ENCODE data around the gene LRRK2. TPM values are rescaled to one million over a fixed set of nuclear protein-coding genes. Genes with fewer than 3 reads are reported as not detected.

LRRK2 gene
- polyA plus RNA-seq, 3 donors: 4.4 to 10.0 (median 5.1) TPM

DNA sequence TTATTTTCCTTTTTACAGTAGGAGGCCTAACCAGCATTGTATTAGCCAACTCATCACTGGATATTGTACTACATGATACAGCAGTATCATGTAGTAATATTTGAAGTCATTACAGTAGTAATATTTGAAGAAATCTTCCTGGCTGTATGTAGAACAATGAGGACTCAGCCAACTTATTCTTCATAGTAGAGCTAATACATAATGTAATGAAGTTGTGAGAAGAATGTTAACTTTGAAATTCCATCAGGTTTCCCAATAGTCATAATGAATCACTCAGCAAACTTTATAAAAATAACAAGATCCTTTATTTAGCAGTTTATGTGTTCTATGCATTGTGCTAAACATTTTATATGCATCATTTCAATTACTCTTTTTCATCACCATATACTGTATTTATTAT lies 61.8 kb downstream of the LRRK2 start:
- no peak overlapping the region for H3K27ac ChIP-seq (ENCODE audit: low read depth, low read length)

DNA sequence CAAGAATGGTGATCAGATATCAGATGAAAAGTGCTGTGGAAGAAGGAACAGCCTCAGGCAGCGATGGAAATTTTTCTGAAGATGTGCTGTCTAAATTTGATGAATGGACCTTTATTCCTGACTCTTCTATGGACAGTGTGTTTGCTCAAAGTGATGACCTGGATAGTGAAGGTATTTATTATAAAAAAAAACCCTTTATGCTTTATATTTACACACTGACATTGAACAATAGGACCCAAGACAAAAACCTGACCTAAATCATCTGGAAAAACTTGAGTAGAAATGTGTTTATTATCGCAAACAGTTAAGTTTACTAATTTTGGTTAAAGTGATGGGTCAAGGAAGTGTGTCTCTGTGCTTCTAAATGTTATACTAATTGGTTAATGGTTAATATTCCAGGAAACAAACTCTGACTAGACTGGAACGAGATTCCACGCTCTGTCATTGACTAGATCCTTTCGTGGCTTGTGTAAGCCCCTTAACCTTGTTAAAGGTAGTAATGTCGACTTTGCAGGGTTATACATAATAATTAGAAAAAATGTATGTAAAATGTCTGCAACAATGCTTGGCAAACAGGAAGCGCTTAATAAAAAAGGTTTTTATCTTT lies 62.7 kb downstream of the LRRK2 start:
- no peak overlapping the region for H3K27ac ChIP-seq (ENCODE audit: low read depth, low read length)
- 84 to 91% (median 87%) methylated on average over 7 of the region's 7 CpGs for WGBS, 3 donors

DNA sequence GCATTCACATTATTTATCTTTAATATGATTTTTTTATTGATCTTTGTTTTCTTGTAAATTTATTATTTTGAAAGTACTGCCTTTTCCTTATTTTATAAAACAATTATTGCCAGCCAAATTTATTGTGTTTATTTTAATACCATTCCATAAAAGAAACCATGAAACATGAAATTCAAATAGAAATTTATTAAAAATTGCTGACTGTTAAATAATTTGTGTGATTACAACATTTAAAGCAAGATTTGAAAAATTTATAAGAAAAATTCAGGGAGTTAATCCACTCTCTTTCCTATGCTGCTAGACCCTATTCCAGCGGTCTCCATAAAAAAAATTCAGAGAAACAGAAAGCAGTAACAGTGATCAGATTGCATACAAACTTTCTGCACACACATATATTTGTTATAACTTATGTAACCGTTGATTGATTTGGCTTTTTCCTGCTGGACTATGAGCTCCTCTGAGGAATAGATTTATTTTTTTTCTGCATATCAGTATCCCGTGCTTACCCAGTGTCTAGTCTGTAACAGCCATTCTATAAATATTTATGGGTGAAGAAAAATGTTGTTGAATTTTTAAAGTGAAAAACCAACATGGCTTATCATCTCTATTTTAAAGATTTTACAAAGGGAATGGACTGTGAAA lies 68.1 kb downstream of the LRRK2 start:
- 52 to 83% (median 80%) methylated on average over 3 of the region's 3 CpGs for WGBS, 3 donors

DNA sequence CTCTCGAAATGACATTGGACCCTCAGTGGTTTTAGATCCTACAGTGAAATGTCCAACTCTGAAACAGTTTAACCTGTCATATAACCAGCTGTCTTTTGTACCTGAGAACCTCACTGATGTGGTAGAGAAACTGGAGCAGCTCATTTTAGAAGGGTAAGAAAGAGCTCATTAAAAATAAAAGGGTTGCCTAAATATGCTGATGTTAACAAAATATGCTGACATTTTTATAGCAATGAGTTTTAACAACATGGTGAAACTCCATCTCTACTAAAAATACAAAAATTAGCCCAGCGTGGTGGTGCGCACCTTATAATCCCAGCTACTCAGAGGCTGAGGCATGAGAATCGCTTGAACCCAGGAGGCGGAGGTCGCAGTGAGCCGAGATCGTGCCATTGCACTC lies 73.5 kb downstream of the LRRK2 start:
- 96 to 98% (median 96%) methylated on average over 8 of the region's 8 CpGs for WGBS, 3 donors
- H3K27ac ChIP-seq (ENCODE audit: low read depth, low read length): no peak overlapping the region

More for the DNA sequence above, 68.1 kb downstream of the LRRK2 start:
- H3K27ac ChIP-seq (ENCODE audit: low read depth, low read length): no peak overlapping the region

DNA sequence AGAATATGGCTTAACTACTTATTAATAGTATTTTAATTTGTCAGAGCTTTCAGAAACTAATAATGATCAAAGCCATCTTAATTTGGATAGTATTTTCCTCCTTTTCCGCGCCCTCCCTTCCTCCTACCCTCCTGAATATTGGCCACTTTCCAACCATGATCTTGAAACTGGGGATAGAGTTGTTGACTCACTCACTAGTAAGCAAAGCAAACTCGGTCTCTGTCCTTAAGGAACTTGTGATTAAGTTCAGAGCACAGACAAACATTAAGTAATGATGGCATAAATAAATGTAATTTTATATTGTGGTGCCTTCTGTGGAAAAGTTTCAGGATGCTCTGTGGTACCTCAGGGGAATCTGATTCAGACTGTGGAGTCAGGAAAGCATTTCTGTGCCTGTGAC lies 75.7 kb downstream of the LRRK2 start:
- WGBS, 3 donors: 73 to 77% (median 77%) methylated on average over 3 of the region's 3 CpGs
- H3K27ac ChIP-seq (ENCODE audit: low read depth, low read length): no peak overlapping the region

DNA sequence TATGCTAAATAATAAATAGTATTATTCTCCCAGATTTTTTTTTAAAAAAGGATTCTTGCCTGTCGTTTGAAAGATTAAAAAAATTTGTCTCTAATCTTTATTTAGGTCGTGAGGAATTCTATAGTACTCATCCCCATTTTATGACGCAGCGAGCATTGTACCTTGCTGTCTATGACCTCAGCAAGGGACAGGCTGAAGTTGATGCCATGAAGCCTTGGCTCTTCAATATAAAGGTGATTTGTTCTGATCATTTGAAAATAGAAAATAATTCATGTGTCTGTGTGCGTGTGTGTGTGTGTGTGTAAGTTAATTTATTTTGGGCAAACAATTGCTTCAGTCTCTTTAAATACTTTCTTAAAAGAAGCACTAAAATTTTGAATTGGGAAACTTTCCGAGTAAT lies 84.2 kb downstream of the LRRK2 start:
- 77 to 84% (median 80%) methylated on average over 6 of the region's 6 CpGs for WGBS, 3 donors
- H3K27ac ChIP-seq (ENCODE audit: low read depth, low read length): no peak overlapping the region

DNA sequence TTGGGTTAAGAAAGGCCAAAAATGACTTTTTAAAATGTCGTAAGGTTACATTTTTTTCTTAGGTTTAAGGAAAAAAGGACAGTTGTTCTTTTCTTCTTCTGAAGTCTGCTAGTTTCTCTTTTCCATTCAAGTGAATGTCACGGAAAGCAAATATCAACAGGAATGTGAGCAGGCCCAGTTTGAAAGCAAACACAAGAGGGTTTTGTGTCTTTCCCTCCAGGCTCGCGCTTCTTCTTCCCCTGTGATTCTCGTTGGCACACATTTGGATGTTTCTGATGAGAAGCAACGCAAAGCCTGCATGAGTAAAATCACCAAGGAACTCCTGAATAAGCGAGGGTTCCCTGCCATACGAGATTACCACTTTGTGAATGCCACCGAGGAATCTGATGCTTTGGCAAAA lies 85.4 kb downstream of the LRRK2 start:
- H3K27ac ChIP-seq (ENCODE audit: low read depth, low read length): no peak overlapping the region
- WGBS, 3 donors: 81 to 95% (median 84%) methylated on average over 9 of the region's 9 CpGs

DNA sequence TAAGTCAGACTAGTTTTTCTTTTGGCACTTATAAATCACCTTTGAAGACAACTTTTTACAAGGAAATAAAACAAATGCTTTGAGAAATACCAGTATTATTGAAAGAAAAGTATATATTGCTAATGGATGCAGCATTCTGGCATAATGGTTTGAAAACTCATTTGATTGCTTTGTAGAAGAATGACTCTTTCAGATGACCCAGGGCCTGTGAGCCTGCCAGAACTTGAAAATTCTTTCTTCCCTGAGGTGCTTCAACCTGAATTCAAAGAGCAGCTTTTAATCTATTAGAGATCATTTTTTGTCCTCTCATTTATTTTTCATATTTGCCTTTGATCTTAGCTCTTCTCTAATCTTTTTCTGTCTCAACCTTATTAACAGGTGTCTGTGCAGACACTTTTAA lies 87.4 kb downstream of the LRRK2 start:
- H3K27ac ChIP-seq (ENCODE audit: low read depth, low read length): no peak overlapping the region

DNA sequence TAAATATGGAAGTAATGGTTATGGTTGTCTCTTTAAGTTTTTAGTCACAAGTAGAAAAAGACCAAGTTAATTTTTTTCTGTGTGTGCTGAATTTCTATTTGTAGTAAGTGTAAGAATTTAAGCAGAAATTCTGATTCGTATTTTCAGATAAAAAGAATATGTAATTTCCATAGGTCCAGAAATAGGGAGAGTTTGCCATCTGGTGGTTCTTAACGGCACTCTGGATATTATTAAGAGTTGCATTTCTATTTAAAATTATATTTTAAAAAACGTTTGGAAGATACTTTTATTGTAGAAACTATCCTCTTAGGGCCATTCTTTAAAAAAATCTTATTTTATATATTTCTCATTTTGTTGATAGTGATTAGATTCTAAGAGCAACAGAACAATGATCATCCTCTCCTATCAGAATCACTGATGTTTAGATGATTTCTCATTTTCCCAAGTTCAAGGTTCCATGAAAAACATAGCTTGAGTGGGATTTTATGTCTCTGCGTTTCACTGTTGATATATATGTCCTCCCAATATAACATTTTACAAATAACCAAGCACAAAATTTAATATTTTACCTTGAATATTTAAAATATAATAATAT lies 88.3 kb downstream of the LRRK2 start:
- H3K27ac ChIP-seq (ENCODE audit: low read depth, low read length): no peak overlapping the region
- WGBS, 3 donors: 34 to 45% (median 35%) methylated on average over 4 of the region's 4 CpGs

DNA sequence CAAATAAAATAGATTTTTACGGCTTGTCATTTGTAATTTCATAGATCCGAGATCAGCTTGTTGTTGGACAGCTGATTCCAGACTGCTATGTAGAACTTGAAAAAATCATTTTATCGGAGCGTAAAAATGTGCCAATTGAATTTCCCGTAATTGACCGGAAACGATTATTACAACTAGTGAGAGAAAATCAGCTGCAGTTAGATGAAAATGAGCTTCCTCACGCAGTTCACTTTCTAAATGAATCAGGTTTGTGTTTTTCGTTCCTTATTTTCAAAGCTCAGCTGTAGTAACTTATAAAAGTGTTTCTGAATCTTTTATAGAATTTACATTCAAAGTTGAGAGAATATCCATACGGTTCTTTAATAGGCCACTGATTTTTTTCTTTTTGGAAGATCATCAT lies 89.1 kb downstream of the LRRK2 start:
- no peak overlapping the region for H3K27ac ChIP-seq (ENCODE audit: low read depth, low read length)
- 86 to 95% (median 90%) methylated on average over 10 of the region's 10 CpGs for WGBS, 3 donors

DNA sequence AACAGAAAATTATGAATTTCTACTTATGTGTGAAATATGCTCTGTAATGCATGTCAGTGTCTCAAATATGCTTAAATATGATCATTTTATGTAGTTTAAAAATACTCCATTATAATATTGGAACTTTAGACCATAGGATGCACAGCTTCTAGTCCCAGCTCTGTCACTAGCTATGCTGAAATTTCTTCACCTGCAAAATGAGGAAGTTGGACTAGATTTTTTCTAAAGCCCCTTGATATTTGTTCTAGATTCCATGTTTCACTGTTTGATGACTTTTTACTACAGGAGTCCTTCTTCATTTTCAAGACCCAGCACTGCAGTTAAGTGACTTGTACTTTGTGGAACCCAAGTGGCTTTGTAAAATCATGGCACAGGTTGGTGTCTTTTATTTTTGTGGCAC lies 90.1 kb downstream of the LRRK2 start:
- H3K27ac ChIP-seq (ENCODE audit: low read depth, low read length): no peak overlapping the region

DNA sequence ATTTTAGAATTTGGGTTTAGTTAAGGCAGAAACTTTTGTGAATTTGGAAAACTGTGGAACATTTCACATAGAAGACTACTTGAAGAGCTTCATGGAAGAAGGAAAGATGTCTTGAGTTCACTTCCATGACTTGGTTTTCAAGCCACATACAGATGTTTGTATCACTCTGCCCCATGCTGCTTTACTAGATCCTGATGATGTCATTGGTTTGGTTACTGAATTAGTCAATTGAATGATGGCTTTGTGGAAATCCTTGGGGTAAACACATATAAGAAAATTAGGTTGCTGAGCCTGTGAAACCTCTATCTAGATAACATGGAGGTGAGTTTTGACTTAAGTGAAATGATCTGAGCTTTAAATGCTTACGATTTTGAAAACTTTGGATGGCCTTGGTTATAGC lies 90.6 kb downstream of the LRRK2 start:
- 83 to 97% (median 91%) methylated on average over 1 of the region's 1 CpG for WGBS, 3 donors
- H3K27ac ChIP-seq (ENCODE audit: low read depth, low read length): no peak overlapping the region

DNA sequence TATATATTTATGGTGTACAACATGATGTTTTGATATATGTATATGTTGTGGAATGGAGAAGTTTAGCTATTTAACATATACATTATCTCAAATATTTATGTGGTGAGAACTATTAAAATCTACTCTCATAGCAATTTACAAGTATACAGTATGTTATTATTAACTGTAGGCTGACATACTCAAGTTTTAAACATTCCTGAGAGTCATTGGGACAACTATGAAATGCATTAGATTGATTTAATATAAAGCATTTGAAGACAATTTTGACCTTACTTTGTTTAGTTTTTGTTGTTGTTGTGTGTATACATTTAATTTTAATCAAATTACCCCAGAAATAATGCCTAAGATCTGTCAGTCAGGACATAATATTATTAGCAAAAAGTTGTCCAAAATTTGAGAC lies 99.5 kb downstream of the LRRK2 start:
- H3K27ac ChIP-seq (ENCODE audit: low read depth, low read length): no peak overlapping the region

DNA sequence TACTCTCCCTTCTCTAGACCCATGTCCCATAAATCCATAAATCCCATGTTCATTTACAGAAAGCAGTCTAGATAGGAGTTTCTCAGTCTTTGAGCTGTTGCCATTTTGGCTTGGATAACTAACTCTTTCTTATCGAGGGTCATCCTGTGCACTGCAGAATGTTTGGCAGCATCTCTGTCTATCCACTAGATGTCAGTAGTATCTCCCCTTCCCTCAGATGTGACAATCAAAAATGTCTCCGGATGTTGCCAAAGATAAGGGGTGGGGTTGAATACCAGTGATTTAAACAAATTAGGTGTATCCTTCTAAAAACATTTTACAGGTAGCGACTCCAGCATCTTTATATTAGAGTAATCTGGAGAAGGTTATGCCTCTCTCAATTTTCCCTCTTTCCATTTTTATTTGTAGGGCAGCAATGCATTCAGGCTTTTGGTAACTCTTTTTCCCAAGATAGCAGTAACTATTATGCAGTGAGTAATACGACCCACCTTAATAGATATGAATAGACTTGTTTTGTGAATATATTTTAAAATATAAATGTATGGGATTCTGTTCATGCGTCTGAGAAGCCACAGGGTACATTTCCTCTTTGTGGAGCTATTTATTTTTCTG lies 100.7 kb downstream of the LRRK2 start:
- WGBS, 3 donors: 60 to 71% (median 68%) methylated on average over 5 of the region's 5 CpGs
- H3K27ac ChIP-seq (ENCODE audit: low read depth, low read length): no peak overlapping the region

DNA sequence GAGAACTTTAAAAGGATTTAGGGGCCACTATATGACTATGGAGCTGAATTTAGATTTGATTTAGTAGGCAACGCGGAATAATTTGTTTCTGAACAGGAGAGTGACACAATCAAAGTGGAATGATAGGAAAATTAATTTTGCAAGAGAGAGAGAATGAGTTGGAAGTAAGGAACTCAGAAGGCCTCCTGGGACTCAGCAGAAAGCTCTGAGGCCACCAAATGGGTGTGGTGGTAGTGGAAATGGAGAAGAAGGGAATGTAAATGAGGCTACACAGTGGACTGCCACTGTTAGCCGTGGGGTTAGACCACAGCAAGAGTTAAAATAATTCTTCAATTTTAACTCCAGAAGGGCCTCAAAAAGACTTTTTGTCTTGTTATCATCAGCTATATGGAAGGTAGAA lies 102.7 kb downstream of the LRRK2 start:
- no peak overlapping the region for H3K27ac ChIP-seq (ENCODE audit: low read depth, low read length)
- 88 to 97% (median 94%) methylated on average over 3 of the region's 3 CpGs for WGBS, 3 donors

DNA sequence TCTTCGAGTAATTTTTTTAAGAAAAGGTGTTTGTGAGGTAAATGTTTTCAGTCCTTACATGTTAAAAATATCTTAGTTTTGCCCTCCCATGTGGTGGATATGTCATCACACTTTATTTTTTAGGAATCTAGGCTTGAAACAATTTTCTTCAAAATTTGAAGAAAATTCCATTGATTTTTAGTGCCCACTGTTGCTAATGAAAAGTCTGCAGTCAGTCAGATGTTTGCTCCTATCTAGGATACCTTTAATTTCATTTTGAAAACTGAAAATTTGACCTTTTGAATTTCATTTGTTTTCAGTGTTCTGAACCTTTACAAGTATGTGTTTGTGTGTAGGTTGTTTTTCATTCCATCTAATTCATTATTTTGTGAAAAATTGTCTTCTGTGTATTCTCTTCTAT lies 105.4 kb downstream of the LRRK2 start:
- H3K27ac ChIP-seq (ENCODE audit: low read depth, low read length): no peak overlapping the region
- 78 to 90% (median 90%) methylated on average over 1 of the region's 1 CpG for WGBS, 3 donors

DNA sequence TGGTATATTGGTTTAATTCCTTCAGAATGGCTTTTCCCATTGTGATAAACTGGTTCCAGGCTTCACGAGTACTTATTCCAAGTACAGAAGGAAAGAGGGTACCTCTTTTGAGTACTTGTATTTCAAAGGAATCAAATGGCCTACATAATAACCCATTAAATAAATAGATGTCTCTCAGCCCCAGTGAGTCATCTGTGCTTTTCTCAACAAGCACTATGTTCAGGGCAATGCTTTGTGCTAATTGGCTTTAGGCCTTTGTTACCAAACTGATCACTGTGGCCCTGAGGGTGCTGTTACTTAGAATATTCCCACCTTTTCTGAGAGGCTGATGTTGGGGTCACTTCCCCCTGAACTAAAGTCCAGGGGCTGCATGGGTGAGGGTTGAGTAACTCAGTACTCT lies 107.1 kb downstream of the LRRK2 start:
- H3K27ac ChIP-seq (ENCODE audit: low read depth, low read length): no peak overlapping the region

DNA sequence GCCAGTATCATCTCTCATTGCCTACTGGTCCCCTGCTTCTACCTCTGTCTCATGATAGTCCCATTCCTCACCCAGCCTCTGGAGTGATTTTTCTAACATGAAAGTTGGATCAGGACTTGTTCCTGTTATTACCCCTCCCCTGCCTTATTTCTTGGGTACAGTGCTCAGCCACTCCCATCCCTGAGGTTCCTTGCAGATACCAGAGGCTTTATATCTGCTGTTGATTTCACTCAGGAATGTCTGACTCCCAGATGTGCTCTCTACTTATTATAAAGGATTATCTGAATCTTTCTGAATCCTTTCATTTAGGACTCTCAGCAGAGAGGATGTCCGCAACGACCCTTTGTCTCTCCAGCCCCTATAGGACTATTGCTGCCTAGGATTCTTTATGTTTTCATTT lies 111.2 kb downstream of the LRRK2 start:
- H3K27ac ChIP-seq (ENCODE audit: low read depth, low read length): no peak overlapping the region
- 86 to 91% (median 91%) methylated on average over 2 of the region's 2 CpGs for WGBS, 3 donors

More for the DNA sequence above, 107.1 kb downstream of the LRRK2 start:
- 81 to 100% (median 85%) methylated on average over 1 of the region's 1 CpG for WGBS, 3 donors

DNA sequence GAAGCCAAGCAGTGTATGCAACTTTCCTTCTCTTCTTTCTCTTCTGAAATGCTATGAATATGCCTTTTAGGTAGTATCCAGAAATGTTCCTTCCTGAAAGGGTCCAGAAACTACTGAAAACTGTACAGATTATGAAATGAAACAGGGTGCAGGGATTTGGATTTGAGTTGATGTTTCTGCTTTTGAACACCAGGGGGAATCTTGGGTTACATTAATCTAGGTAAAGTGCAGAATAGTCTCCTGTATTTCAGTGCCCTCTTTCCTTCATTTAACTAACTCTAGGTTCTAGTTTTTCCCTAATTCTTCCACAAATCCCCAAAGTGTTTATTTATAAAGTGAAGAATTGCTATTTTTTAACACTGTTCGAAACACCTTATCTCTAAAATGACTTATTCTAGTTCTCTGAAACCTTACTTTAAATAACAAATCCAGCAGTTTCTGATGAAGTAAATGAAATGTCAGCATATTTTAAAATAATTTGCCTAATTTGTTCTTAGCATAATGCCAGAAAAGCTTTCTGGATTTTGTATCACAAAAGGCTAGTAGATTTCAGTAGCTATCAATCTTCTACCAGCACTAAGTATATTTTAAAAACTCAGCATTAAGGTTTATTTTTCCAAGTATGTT lies 111.9 kb downstream of the LRRK2 start:
- WGBS, 3 donors: 46 to 94% (median 68%) methylated on average over 1 of the region's 1 CpG
- no peak overlapping the region for H3K27ac ChIP-seq (ENCODE audit: low read depth, low read length)

DNA sequence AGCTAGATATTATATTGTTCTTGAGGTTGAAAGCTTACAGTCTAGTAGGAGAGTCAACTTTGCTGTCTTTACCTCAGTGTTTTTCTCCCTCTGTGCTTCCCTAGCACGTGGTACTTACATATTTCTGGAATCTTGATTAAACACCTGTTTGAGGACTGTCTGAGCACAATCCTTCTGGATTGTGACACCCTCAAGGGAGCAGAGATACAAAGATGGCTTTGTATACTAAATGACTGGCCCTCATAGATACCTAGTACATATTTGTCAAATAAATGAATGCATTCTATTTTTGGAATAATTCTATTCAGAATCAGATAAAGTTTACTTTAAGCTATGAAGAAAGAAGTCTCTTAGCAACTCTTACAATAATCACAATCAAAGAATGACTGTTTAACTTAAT lies 113.3 kb downstream of the LRRK2 start:
- H3K27ac ChIP-seq (ENCODE audit: low read depth, low read length): no peak overlapping the region
- WGBS, 3 donors: 35 to 71% (median 51%) methylated on average over 1 of the region's 1 CpG
